Stimulated activated CD8-positive, alpha-beta memory T cell treated with anti-CD3 and anti-CD28 coated beads, Interleukin-2, amount 100 ng/mL, for 1 hour (primary cell): ENCODE data around the gene ADD1.
"Not testable (repeated sequence)": the region's sequence is repeated elsewhere in the genome, so short reads cannot be mapped to it uniquely, and the experiment has no call there.

Experiments
- DNase-seq, 2 donors: peaks; one replicate each; pipeline ENCODE4 v3.0.0-alpha.2; 2020; ENCODE audit warnings: low read depth in 2 of 2

ADD1 gene

DNA sequence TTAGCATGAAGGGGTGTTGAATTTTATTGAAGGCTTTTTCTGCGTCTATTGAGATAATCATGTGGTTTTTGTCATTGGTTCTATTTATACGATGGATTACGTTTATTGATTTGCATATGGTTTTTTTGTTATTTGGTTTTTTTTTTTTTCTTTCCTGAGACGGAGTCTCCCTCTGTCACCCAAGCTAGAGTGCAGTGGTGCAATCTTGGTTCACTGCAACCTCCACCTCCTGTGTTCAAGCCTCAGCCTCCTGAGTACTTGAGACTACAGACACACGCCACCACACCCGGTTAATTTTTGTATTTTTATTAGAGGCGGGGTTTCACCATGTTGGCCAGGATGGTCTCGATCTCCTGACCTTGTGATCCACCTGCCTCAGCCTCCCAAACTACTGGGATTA is 75.1 kb downstream of the ADD1 start:
- DNase-seq, result not testable (repeated sequence)

DNA sequence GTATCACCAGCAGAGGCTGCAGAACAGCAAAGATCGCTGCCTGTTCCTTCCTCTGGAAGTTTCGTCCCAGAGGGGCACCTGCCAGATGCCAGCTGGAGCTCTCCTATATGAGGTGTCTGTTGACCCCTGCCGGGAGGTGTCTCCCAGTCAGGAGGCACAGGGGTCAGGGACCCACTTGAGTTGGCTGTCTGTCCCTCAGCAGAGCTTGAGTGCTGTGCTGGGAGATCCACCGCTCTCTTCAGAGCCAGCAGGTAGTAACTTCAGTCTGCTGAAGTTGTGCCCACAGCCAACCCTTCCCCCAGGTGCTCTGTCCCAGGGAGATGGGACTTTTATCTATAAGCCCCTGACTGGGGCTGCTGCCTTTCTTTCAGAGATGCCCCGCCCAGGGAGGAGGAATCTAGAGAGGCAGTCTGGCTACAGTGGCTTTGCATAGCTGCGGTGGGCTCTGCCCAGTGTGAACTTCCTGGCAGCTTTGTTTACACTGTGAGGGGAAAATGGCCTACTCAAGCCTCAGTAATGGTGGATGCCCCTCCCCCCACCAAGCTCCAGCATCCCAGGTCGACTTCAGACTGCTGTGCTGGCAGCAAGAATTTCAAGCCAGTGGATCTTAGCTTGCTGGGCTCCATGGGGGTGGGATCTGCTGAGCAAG is 78.9 kb downstream of the ADD1 start:
- DNase-seq, result not testable (repeated sequence)

DNA sequence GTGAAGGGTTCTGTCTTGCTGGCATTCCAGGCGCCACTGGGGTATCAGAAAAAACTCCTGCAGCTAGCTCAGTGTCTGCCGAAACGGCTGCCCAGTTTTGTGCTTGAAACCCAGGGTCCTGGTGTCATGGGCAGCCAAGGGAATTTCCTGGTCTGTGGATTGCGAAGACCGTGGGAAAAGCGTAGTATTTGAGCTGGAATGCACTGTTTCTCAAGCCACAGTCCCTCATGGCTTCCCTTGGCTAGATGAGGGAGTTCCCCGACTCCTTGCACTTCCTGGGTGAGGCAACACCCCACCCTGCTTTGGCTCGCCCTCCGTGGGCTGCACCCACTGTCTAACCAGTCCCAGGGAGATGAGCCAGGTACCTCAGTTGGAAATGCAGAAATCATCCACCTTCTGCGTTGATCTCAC is 79.5 kb downstream of the ADD1 start:
- no peak for DNase-seq

DNA sequence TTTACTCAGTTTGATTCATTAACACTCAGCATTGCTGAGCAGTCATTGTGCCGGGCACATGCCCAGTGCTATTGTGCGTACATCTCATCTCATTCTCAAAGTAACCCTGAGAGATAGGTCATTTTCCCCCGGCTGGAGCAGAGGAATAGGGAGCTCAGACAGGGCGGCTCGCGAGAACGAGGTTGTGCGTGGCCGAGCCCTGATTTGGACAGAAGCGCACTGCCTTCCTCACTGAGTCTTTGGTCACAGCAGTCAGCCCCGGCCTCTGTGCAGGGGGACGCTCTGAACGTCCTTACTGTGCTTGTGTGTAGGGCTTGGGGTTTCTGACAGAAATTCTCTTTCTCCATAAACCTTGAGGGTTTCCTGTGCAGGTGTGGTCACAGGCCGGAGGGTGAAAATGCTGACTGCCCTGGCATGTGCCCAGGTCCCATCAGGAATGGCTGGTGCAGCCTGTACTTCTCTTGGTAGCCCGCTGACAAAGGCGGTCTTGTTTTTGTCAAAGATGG is 80.1 kb downstream of the ADD1 start:
- DNase-seq, result no peak

DNA sequence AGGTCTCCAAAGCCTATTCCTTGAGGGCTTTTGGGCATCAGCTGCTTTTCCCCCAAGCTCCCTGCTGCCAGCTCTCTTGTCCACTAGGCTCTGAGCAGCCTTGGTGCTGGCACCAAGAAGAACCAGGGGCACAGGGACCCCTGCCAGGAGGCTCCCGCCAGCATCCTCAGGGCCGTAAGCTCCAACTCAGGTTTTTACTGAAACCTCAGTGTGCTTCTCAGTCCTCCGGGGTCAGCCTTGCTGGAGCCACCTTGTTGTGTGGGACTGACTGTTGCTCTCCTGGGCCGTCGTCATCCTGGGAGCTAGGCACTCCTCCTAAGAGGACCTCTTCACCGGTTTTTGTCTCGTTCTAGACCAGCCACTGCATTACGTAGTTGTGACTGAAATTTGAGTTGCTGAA is 80.6 kb downstream of the ADD1 start:
- DNase-seq, result no peak

DNA sequence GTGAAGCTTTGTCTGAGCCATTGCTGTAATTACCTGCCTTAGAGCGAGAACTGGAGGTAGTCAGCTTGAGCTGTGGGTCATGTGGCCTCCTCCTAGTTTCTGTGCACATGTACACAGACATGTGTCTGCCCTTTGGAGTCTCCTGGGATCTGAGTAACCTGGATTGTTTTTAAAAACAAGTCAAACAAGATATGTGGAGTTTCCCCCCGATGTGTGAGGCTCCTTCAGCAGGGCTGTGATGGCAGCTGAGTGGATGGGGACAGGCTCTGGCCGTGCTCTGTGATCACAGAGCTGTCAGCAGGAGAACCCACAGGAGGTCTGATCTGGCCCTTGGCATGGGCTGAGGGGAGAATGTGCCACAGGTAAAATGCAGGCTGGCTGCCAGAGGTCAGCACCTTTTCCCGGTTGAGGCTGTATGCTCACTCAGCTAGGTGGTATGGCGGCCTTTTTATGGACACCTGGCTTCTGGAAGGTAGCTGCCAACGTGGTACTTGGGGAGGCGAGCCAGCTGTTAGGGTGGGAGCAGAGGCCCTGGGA is 81.2 kb downstream of the ADD1 start:
- DNase-seq, result no peak

DNA sequence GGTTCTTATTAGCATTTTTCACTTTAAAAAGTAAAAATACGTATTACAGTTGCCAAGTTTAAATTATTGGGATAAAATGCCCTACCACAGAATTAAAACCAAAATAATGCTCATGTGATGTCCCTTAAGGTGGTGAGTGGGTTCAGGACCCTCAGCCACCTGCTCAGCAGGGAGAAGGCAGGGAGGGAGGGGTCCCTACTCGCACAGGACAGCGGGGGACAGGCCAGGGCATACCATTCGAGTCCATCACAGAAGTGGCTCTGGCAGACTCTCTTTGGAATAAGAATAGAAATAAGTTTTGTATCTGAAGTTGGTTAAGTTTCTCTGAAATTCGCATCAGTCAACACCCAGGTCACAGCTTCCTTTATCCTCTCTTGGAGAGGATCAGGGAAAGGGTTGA is 81.9 kb downstream of the ADD1 start:
- DNase-seq, result no peak

DNA sequence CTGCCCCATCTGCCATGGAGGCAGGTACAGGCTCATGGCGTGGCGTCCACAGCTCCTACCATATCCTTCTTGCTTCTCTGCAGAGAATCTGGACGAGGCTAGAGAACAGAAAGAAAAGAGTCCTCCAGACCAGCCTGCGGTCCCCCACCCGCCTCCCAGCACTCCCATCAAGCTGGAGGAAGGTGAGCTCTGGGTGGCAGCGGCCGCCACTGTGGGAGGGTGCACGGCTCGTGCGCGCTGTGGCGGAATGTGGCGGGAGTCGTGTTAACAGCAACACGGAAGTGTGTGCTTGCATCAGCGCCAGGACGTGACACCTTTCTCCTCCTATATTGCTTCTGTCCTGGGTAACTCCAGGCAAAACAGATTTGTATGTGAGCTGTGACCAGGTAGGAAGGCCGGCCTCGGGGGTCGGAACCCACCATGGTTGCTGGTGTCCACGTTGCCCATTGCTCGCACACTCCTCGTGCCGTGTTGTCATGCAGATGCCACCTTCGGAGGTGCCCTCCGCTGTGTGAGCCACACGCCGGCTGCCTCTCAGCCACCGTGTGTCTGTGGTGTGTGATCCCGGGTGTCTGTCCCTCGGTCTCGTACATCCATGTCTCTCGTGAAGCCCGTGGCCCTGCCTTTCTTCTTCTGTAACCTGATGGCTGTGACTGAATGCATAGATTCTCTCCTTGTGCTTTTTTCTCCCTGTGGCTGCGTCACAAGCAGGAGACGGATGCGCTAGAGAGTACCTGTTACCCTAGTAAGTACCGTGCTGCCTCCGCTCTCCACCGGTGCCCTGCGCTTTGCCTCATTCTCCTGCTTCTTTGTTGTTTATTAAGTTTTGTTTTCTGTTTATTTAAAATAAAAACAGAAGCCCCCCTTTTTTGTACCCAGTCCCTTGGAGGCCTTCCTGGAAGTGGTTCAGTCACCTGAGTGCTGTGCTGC is 82.6 kb downstream of the ADD1 start:
- DNase-seq, result no peak

DNA sequence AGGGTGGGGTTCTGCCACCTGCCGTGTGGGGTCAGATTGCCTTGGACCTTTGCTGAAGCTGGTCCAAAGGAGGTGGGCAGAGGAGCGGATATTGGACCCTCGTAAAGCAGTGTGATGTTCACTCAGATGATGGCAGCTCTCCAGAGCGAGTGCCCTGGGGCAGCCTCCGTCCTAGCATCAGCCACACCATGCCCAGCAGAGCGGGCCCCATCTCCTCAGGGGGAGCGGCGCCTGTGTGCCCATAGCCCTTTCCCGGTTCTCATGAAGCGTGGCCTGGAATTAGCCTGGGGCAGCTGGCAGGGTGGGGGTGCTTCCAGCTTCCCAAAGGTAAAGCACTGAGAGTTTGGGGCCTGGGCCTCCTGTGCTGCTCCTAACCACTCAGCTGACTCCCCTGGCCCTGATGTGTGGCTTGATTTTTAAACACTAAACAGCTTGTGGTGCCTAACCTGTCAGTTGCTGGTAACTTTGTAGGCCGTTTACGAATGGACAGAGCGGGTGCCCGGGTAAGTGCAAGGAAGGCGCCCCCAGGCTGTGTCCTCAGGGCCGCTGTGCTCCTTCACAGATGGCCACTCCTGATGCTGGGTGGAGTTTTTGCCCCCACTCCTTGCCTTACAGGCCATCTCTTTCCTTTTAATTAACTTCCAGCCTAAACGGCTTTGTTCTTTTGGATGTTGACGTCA is 83.5 kb downstream of the ADD1 start:
- DNase-seq, result no peak

DNA sequence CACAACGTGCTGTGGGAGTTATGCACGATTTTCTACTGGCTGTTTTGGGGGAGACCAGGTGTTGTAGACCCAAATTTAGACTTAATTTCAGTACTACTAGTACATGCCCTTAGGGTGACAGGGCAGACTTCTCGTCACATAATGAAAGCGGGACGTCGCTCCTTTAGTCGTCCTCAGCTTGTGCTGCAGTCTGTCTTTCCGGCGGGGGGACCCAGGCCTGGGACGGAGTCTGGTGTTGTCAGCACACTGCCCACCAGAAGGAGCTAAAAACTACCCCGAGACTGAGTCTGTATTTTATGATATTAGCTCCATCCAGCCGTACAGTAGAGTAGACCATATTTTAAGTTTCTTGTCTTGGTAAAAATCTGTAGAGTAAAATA is 84.0 kb downstream of the ADD1 start:
- no peak for DNase-seq

DNA sequence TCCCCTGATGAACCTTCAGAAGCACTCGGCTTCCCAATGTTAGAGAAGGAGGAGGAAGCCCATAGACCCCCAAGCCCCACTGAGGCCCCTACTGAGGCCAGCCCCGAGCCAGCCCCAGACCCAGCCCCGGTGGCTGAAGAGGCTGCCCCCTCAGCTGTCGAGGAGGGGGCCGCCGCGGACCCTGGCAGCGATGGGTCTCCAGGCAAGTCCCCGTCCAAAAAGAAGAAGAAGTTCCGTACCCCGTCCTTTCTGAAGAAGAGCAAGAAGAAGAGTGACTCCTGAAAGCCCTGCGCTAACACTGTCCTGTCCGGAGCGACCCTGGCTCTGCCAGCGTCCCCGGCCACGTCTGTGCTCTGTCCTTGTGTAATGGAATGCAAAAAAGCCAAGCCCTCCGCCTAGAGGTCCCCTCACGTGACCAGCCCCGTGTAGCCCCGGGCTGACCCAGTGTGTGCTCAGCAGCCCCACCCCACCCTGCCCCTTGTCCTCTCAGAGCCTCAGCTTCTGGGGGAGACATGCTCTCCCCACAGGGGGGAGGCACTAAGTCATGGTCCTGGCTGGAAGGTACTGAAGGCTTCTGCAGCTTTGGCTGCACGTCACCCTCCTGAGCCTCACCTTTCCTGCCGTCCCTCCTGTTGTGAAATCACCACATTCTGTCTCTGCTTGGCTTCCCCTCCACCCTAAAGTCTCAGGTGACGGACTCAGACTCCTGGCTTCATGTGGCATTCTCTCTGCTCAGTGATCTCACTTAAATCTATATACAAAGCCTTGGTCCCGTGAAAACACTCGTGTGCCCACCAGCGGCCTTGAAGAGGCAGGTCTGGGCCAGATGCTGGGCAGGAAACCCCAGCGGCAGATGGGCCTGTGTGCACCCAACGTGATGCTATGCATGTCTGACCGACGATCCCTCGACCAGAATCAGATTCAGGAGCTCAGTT is 84.9 kb downstream of the ADD1 start:
- no peak for DNase-seq

DNA sequence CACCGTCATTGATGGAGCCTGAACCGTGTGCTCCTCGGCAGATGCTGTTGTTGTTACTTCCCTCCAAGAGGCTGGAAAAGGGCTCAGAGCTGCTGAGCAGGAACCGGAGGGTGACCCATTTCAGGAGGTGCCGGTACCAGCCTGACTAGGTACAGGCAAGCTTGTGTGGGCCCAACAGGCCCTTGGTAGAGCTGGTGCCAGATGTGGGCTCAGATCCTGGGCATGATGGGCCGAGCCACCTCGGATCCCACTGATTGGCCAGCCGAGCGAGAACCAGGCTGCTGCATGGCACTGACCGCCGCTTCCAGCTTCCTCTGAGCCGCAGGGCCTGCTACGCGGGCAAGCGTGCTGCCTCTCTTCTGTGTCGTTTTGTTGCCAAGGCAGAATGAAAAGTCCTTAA is 85.8 kb downstream of the ADD1 start:
- no peak for DNase-seq

DNA sequence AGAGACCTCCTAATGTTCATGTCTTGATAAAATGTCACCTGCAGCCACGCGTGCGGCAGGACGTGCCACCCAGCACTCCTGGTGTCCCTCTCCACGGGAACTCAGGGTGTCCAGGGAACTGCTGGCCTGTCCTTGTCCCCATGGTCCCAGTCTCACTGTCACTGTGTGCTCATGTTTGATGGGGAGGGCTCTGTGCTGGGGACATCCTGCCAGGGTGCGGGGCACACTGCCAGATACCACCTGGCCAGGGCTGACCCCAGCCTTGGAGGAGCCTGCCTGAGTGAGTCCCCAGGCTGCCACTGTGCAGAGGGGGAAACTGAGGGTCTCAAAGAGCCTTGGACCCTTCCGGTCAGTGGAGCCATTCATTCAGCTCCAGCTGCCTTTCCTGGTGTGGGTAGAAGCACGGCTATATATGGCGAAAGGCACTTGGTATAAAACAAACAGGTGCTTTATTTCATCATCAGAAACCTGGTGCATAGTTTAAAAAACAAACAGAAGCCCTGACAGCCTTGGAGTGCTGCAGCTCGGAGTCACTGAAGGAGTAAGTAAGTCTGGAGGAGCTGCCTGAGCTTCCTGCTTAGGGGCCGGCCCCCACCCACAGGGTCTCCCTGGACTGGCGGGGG is 86.6 kb downstream of the ADD1 start:
- no peak for DNase-seq

DNA sequence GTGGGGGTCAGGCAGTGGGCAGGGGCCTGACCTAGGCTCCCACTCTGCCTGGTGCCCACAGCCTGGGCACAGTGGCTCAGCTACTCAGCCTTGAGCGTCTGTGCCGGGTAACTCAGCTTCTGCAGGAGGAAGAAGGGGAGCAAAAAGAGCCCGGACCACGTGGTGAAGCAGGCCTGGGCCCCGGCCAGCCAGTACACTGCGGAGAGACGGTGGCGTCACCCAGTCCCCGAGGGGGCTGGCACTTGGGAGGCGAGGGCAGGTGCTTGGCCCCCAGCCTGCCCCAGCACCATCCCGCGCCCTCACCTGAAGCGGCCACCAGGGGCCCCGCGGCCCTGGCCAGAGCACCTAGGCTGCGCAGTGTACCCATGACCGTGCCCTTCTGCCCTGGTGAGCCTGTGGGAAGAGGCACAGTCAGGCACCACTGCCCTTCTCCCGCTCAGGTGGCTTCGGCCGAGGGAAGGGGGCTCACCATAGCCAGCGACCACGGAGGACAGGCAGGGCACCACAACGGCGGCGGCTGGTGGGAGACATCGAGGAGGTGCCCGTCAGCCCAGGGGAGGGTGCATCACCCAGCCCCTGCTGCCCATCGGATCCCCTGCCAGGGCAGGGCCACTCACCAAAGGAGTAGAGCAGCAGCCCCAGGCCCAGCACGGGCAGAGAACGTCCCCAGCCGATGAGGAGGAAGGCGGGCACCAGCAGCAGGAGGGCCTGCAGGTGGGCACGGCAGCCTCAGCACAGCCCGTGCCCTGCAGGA is 87.3 kb downstream of the ADD1 start:
- DNase-seq, result no peak

DNA sequence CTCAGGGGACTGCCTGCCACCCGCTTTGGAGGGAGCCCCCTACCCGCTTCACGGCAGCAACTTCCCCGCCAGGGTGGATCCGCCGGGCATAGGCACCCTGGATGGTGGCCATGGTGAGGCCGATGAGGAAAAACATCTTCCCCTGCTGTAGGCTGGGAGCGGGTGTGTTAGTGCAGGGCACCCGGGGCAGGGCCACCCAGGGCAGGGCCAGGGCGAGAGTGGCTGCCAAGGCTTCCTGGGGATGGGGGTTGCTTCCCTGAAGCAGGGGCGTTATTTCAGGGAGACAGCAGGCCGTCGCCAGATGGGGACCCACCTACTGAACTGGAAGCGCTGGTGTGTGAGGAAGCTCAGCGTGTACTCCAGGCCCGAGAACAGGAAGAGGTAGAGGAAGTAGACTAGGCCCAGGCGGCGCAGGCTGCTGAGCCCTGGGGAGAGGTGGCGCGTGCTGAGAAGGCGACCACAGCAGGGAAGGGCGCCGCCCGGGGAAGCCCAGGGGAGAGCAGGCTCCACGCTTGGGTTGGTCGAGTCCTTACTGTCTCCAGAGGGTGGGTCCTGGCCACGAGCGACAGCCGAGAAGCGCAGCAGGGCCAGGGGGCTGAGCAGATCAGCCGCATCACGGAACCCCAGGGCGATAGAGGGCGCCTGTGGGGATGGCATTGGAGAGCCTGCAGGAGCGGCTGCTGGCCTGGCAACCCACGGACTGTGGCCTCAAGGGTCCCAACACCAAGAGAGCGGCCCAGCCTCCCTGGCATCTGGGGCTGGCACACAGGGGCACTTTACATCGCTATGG is 88.1 kb downstream of the ADD1 start:
- DNase-seq, result no peak

DNA sequence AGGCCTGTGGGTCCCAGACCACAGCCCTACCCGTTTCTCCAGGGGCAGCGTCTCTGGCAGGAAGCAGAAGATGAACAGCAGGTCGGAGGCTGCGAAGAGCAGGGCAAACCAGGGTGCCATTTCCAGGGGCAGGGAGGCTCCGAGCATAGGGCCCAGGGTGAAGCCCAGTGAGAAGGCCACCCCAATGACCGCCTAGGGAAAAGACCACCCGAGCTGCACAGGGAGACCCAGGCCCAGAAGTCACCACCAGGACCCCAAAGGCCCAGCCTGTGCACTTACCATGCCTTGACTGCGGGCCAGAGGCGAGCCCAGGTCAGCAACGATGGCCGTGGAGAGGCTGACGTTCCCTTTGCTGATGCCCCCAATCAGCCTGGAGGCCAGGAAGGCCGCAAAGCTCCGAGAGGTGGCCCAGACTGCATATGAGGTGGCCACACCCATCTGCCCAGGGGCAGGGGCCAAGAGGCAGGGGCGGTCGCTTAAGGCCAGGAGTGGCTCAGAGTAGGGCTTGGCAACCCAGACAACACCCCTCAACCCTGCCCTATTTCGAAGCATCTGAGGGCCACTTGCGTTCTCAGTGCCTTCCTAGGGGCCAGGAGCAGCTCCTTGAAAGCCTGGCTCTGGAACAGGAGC is 88.8 kb downstream of the ADD1 start:
- no peak for DNase-seq

DNA sequence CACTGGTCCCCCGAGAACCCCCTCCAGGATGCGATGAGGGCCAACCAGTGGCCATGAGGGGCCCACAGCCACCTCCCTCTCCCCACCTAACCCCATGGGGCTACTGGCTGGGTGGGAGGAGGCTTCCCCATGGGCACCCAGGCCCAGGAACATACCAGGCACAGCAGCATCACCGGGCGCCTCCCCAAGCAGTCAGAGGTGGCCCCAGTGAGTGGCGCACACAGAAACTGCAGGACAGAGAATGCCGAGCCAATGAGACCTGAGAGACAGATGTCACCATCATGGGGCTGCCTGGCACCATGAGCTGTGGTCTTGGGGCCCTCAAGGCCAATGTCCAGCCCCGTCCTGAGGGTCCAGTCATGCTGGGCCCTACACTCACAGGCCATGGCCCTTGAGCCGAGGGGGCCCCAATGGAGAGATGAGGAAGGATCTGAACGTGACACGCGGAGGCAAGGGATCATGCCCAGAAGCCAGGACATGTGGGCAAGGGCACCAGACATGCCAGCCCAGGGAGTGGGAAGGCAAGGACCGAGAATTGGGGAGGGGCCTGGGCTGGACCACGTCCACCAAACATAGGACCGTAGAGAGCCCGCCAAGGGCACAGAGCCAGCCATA is 89.4 kb downstream of the ADD1 start:
- no peak for DNase-seq

DNA sequence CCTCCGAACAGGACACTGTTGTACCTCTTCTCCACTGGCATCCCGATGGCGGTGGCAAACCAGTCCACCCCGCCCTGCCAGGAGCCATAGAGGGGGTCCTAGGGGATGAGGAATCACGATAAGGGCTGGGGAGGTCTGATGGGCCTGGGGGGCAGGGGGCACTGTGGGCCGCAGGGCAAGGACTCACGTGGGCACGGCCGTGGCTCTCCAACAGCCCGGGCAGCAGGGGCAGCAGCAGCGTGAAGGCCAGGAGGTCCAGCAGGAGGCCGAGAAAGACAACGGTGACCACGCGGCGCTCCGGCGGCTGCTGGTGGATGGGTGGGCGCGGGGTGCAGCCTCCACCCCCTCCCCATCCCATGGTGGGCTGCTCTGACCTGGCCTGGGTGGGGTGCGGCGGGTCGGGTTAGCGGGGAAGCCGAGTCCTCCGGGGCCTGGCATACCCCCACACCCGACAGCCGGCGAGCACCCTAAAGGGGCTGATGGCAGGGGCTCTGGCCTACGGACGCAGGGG is 90.0 kb downstream of the ADD1 start:
- DNase-seq, result no peak
